Testis (tissue), 3 donors: ENCODE data around the gene GPRC5C. TPM values are rescaled to one million over a fixed set of nuclear protein-coding genes. Genes with fewer than 3 reads are reported as not detected.

Experiments used
- DNase-seq: peaks from one replicate; pipeline ENCODE4 v3.0.0-alpha.2; 2019
- H3K27ac ChIP-seq, 2 donors: fragments of 200-600 bp; sonication (generic); one replicate each; pipeline ENCODE4 v1.5.1; 2019
- H3K27me3 ChIP-seq: fragments of 200-600 bp; sonication (generic); one replicate; pipeline ENCODE4 v1.5.1; 2019
- H3K36me3 ChIP-seq: fragments of 200-600 bp; sonication (generic); one replicate; pipeline ENCODE4 v1.5.1; 2017; ENCODE audit warnings: low read depth; ENCODE audit errors: missing control alignments
- H3K4me1 ChIP-seq: fragments of 200-600 bp; sonication (generic); one replicate; pipeline ENCODE4 v1.5.1; 2019
- H3K4me3 ChIP-seq, 2 donors: fragments of 200-600 bp; sonication (generic); one replicate each; pipeline ENCODE4 v1.5.1; 2017 to 2019
- H3K9me3 ChIP-seq: fragments of 200-600 bp; sonication (generic); one replicate; pipeline ENCODE4 v1.5.1; 2017
- POLR2A ChIP-seq: fragments of 450-650 bp; IDR thresholded peaks from one replicate; pipeline ENCODE4 v1.6.1; 2017; ENCODE audit warnings: antibody characterized with exemption, mild to moderate bottlenecking, moderate library complexity
- WGBS, 2 donors: methylation state at CpG; one replicate each; pipeline ENCODE4 v1.1.5; 2018; 5-methylcytosine and 5-hydroxymethylcytosine counted together
- intact Hi-C: fragments of 100-400 bp; cut with DNase I; formaldehyde crosslinking; loops from one replicate; pipeline ENCODE4 v1.15.1; 2023; ENCODE audit warnings: low total_unique reads
- polyA plus RNA-seq: library from polyadenylated mRNA; stranded (reverse); fragments of 350-450 nt; fragmentation: Illumina TruSeq; extraction: RNeasy Lipid Tissue Mini Kit (QIAGEN cat#74804); gene quantifications from one replicate; pipeline ENCODE4 v1.2.3, GENCODE V29; 2014; ENCODE audit warnings: low read depth, low replicate concordance; ENCODE audit not compliant: insufficient read depth
- total RNA-seq, 2 donors: library from RNA; depleted of rRNA; stranded (reverse); fragments of >200 nt; gene quantifications; one replicate each; pipeline ENCODE4 v1.2.3, GENCODE V29; 2016
- TF ChIP-seq, protein P1 (sequence below), 3 experiments: fragments of 450-650 bp in 2 of 3; fragments of 200-600 bp in 1 of 3; sonication (generic) in 1 of 3; IDR thresholded peaks; one replicate each; pipeline ENCODE4 v1.5.1; 2016 to 2019; ENCODE audit warnings: antibody characterized with exemption in 3 of 3, mild to moderate bottlenecking in 2 of 3, moderate library complexity in 1 of 3

GPRC5C gene
- total and polyA plus RNA-seq, 3 donors from 2014 or later, result 6.8 to 19.0 (median 14.1) TPM

DNA sequence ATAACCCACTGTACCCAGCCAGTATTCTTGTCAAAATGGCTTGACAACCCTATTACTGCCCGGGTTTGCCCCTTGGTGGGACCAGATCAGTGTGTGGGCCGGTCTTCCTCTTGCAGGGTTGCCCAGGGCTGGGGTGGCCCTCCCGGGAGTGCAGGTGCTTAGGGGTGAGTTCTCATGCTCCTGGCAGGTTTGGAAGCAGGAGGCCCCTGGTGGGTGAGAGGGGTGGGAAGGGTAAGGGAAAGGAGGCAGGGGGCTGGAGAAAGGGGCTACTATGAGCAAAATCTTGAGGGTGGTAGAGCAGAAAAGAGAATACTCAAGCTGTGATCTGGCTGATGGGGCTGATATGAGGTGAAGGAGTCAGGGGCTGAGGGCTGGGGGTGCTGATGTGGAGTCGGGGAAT is 41.0 kb downstream of the GPRC5C start:
- H3K9me3 ChIP-seq, result no peaks in the 10 kb centered on the region
- no peaks in the 10 kb centered on the region for H3K4me1 ChIP-seq
- intact Hi-C loops, result no loop called here
- DNase-seq, result no peak
- no peaks in the 10 kb centered on the region for H3K27me3 ChIP-seq
- 69 to 85% methylated on average over 4 of the region's 4 CpGs for WGBS, 2 donors
- no peak overlapping the region for H3K4me3 ChIP-seq
- TF ChIP-seq POLR2A, result no peak
- TF ChIP-seq, protein P1, sequence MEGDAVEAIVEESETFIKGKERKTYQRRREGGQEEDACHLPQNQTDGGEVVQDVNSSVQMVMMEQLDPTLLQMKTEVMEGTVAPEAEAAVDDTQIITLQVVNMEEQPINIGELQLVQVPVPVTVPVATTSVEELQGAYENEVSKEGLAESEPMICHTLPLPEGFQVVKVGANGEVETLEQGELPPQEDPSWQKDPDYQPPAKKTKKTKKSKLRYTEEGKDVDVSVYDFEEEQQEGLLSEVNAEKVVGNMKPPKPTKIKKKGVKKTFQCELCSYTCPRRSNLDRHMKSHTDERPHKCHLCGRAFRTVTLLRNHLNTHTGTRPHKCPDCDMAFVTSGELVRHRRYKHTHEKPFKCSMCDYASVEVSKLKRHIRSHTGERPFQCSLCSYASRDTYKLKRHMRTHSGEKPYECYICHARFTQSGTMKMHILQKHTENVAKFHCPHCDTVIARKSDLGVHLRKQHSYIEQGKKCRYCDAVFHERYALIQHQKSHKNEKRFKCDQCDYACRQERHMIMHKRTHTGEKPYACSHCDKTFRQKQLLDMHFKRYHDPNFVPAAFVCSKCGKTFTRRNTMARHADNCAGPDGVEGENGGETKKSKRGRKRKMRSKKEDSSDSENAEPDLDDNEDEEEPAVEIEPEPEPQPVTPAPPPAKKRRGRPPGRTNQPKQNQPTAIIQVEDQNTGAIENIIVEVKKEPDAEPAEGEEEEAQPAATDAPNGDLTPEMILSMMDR (IDR thresholded peaks at IDR 0.05), result no peak
- H3K27ac ChIP-seq, result no peak overlapping the region
- no peaks in the 10 kb centered on the region for H3K36me3 ChIP-seq

DNA sequence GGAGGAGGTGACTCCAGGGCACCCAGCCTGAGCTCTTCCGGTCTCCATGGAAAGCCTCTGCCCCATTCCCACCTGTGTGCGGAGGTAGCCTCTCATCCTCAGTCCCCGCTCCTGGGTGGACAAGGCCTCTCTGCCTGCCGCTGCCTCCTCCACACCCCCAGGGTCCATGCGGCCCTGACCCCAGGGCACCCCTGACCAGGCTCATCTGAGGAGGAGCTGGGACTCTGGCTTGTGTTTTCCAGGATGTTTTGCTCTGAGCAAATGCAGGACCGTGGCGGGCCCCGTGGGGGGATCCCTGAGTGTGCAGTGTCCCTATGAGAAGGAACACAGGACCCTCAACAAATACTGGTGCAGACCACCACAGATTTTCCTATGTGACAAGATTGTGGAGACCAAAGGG is 41.4 kb downstream of the GPRC5C start:
- no peaks in the 10 kb centered on the region for H3K9me3 ChIP-seq
- WGBS, 2 donors, result 61 to 67% methylated on average over 3 to 4 of the region's 8 CpGs
- no peaks in the 10 kb centered on the region for H3K36me3 ChIP-seq
- TF ChIP-seq, protein P1 (IDR thresholded peaks at IDR 0.05), result no peak
- no peak for TF ChIP-seq POLR2A
- H3K27me3 ChIP-seq, result no peaks in the 10 kb centered on the region
- peaks cover 2% of the 10 kb centered on the region for H3K4me1 ChIP-seq
- no peak overlapping the region for H3K27ac ChIP-seq
- H3K4me3 ChIP-seq, result no peak overlapping the region
- DNase-seq, result no peak
- intact Hi-C loops, result no loop called here

DNA sequence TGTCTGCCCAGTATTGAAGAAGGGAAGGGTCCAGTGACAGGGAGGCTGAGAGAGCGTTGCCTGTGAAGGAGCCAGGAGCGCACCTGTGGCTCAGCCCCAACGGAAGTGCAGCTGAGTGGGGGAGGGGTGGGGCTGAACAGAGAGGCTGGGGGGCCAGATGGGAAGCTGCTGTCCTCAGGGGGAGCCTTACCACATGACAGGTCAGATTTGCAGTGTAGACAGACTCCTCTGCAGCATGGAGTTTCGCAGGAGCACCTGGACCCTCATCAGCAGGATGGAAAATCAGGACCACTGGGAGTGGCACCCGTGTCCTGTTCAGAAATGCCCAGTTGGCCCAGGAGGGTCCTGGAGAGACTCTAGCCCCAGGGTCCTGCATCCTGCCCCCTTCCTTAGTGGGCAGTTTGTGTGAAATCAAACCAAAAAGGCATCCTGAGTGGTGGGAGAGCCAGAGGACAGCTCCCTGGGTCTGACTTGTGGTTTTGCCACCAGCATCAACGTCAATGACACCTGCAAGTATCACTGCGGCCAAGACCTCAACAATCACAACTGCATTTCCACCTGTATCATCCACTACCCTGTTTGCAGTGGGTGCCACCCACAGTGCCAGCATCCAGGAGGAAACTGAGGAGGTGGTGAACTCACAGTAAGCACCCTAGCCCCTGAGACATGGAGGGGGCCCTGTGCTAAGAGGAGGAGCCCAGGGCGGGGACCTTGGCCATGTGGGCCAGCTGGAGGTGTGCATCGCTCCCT is 42.3 kb downstream of the GPRC5C start:
- no peak overlapping the region for H3K27ac ChIP-seq
- H3K27me3 ChIP-seq, result no peaks in the 10 kb centered on the region
- intact Hi-C loops, result no loop called here
- no peak overlapping the region for H3K4me3 ChIP-seq
- no peaks in the 10 kb centered on the region for H3K36me3 ChIP-seq
- TF ChIP-seq, protein P1 (IDR thresholded peaks at IDR 0.05), result no peak
- TF ChIP-seq POLR2A, result no peak
- H3K4me1 ChIP-seq, result peaks cover 3% of the 10 kb centered on the region
- no peaks in the 10 kb centered on the region for H3K9me3 ChIP-seq
- 78 to 89% methylated on average over 9 of the region's 9 CpGs for WGBS, 2 donors
- no peak for DNase-seq

DNA sequence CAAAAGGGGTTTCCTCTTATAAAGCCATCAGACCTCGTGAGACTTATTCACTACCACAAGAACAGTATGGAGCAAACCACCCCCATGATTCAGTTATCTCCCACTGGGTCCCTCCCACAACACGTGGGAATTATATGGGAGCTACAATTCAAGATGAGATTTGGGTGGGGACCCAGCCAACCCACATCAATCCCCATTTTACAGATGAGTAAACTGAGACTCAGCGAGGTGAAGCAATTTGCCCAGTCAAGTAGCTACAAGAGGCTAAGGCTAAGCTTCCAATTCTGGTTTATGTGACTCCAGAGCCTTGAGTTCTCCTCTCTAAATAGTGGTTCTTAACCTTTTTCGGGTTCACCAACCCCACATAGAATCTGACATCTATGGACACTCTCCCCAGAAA is 43.3 kb downstream of the GPRC5C start:
- Histone ChIP-seq H3K36me3 (no peaks in the 10 kb centered on the region), H3K4me1 (peaks cover 3% of the 10 kb centered on the region), H3K27me3 (no peaks in the 10 kb centered on the region), H3K9me3 (no peaks in the 10 kb centered on the region), H3K27ac (no peak overlapping the region), H3K4me3 (no peak overlapping the region)
- 87 to 88% methylated on average over 4 of the region's 4 CpGs for WGBS, 2 donors
- TF ChIP-seq, protein P1 (IDR thresholded peaks at IDR 0.05), result no peak
- DNase-seq, result no peak
- intact Hi-C loops, result no loop called here

DNA sequence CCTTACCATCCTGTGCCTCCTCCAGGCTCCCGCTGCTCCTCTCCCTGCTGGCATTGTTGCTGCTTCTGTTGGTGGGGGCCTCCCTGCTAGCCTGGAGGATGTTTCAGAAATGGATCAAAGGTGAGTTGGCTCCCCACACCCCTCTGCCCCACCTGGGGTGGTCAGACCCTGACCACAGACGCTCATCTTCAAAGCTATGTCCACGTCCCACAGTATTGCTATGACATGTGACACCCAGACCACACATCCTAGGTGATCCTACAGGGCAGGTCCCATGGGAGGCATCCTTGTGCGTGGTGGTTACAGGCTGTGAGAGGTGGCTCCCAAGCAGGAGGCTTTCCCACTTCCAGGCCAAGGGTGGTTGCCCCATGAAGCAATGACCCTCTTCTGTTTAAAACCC is 45.5 kb downstream of the GPRC5C start:
- no peak overlapping the region for H3K4me3 ChIP-seq
- DNase-seq, result no peak
- no peak overlapping the region for H3K27ac ChIP-seq
- no peaks in the 10 kb centered on the region for H3K9me3 ChIP-seq
- 92 to 95% methylated on average over 2 to 4 of the region's 4 CpGs for WGBS, 2 donors
- no peaks in the 10 kb centered on the region for H3K36me3 ChIP-seq
- H3K4me1 ChIP-seq, result peaks cover 3% of the 10 kb centered on the region
- no peaks in the 10 kb centered on the region for H3K27me3 ChIP-seq
- intact Hi-C loops, result no loop called here
- no peak for TF ChIP-seq POLR2A
- TF ChIP-seq, protein P1 (IDR thresholded peaks at IDR 0.05), result no peak
